OCI-M1 (cell line): ENCODE results near the gene ITGB7.
"Not testable (repeated sequence)": the region's sequence is repeated elsewhere in the genome, so short reads cannot be mapped to it uniquely, and the experiment has no call there.

Experiments used
- DNase-seq: peaks from one replicate; lab custom pipeline; 2025; lab: John Stamatoyannopoulos, UW

ITGB7 gene

DNA sequence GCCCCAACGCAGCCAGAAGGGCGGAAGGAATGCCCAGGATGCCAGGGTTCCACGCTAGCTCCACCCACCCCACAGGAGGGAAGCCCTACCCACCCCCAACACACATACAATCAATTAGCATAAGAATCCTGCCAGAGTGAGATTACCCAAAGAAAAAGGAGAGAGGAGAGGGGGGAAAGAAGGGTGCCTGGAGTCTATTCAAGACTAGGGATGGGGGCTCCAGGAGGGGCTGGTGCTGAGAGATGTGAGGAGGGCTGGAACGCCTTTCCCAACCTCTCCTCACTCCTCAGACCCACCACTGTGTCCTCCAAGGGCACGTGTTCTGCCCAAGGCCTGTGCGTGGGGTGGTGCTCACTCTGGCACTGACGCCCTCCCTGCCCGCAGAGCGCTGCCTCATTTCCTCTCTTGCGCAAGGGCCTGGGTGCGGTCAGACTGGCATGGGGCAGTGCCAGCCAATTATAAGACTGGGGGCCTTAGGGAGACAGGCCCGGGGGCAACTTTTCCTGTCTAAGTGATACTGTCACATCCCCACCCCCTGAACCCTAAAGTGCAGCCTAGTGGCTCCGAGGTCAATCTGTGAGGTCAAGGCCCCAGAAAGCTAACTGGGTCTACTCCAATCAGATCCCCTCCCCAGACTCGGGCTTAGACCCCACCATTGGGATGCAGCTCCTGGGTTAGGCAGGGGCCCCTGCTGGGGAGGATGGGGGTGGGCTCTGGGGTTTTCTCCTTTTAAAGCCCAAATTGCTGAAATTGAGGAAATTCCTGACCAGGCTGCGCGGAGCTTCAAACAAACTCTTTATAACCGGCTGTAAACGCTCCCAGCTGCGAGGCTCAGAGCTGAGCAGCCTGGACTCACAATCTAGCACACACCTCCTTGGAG, 10.2 kb upstream of the ITGB7 start:
- no peak for DNase-seq

DNA sequence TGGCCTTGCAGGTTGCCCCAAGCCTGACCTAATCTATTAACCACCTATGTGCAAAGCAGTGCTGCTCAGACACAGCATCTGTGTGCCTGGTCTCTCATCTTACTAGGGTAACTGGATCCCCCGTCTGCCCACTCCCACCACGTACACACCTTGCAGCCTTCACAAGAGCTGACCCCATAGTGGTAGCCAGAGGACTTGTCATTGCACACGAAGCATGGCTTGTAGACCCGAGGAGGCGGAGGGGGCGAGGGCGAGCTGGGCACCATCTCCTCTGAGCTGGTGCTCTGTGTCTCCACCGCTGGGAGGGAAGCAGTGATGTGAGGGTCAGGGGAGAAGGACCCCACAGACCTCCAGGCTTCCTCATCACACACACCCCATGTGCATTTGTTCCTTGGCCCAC, 8.4 kb upstream of the ITGB7 start:
- no peak for DNase-seq

DNA sequence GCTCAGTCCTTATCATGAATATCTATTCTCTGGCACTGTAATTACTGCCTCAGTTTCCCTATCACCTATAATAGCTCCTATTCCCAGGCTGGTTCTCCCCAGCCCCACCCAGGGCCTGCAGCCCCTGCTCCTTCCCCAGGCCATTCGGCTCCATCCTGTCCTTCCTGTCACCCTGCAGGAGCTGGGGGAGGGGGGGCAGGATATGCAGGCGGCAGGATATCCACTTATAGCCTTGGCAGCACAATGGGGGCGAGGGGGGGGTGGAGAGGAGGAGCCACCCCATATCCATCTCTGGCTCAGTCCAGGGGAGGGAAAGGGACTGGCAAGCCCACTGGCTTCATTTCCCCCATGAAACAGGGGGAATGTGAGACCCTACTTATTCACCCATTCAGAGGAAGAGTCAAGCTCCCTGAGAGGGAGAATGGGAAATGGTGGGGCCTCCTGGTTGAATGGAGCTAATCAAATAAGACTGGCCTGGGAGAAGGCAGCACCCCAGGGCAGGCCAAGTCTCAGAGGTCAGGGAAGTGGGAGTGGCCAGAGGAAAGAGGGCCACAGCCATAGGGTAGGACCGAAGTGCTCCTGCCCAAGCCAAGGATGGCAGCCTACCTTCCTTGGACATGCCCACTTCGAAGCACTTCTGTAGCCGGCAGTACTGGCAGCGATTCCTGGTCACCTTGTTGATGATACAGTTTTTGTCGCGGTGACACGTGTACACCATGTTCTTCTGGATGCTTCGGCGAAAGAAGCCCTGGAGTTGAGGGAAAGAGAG, 7.8 kb upstream of the ITGB7 start:
- no peak for DNase-seq

DNA sequence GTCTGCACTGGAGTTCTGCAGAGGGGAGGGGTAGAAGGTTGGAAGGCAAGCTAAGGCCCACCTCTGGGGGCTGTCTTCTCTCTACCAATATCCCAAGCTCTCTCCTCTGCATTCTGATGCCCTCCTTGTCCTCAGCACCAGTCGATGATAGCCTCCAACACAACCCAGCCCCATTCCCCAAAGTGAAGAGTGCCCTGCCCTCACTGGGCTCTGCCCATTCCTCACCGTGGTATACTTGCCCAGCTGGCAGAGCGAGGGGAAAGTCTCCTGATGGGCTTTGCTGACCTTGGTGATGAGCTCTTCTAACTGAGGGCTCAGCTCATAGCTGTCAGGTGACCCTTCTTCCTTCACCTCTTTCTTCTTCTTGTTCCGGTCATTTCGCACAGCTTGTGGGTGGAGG, 7.2 kb upstream of the ITGB7 start:
- DNase-seq, result no peak

DNA sequence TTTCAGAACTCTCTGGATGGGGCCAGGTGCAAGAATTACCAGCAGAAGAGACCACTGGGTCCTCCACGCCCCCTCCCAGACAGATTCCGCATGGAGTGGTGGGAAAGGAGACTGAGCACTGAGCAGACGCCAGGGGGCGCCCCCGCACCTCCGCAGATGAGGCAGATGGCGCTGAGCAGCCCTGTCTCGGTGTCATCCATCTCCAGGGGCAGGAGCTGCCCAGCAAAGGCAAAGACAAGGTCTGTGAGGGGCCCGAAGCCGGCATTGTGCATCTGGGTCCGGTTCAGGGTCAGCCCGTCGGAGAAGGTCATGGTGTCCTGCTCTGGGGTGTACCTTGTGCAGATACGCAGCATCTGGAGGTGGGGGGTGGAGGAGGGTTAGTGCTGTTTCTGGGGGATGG, 6.3 kb upstream of the ITGB7 start:
- peak; percentile 85 for DNase-seq

DNA sequence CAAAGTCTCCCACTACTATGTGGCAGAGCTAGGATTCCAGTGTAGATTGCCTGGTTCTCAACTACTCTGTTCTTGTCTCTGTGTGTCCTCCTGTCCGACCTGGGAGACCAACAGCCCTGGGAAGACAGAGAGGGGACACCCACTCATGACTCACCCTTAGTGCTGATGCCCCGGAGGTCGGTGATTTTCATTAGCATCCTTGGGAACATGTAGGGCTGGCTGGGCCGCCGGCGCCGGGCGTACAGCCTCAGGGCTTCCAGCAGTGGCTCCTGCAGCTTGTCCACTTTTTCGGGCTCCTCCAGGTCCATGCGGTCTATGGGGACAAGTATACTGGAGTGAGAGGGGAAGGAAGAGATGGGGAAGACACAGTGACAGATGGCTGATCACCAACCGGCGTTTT, 5.9 kb upstream of the ITGB7 start:
- no peak for DNase-seq

DNA sequence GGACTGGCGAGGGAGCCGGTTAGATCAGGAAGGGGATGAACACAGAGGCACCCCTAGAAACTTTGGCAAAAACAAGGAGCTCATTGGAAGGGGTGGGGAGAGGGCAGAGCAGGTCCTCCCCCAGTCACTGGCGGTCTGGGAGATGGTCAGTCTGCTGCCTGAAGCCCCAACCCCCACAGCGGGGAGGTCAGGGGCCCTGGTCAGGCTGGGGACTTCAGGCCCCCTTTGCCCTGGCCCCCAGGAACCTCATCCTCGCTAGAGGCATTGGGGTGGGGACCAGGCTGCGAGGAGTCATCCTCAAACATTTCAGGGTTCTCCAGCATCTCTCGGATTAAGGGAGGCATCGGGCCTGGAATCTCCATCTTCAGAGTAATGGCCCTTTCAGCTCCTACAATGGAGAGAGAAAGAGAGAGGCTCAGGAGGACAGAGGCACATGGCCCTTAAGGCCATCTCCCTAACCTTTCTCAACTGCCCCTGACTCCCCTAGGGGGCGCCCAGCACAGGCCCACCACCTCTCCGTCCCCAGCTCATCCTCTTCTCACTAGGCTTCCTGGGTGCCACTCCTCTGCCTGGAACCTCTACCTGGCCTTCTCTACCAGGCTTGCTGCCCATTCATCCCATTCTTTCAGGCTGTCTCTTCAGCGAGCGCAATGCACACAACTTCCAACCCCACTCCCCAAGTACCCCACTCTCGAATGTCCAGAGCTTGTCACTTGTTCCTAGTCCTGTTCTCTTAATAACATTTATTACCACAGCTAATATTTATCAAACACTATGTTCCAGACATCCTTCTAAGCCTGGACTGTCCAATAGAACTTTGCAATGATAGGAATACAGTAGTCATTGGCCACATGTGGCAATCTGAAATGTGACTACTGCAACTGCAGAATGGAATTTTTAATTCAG, 4.7 kb upstream of the ITGB7 start:
- DNase-seq, result peak; percentile 32

DNA sequence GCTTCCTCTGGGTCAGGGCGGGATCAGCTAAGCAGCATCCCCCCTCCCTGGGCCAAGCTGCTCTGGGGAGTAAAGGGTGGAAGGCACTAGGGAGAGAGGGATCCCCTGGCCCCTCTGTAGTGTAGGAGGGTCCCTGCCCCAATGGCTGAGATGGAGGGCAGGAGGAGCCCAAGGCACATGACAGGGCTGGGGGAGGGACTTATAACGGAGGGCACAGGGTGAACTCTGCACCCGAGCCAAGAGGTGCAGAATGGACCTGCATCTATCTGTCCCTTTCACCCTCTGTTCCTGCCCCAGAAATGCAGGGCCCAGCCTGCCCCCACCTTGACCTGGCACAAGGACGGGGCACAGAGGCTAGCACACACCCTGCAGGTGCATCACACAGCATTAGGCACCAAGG, 3.8 kb upstream of the ITGB7 start:
- no peak for DNase-seq

DNA sequence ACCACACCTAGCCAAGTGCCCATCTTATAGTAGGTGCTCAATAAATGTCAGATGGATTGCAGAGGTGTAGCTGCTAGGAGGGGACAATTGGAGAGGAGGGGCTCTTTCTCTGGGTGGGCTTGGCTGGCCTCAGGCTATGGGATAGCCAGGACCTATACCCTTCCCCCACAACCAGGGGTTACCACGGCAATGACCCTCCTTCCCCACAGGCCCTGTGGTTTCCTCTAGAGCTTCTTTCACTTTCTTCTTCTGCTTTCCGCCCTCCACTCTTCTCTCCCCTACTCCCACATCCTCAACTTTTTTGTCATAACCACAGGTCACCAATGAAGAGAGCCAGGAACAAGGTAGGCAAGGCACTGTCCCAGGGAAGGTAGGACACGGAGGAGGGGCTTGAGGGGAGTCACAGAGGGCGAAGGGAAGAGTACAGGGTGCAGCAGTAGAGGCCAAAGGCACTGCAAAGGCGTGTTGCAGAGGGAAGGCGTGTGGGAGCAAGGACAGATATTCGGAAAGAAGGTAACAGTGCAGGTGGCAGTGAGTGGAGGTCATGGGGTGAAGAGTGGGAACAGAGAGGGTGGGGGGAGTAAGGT, 1.9 kb upstream of the ITGB7 start:
- peak; percentile 93 for DNase-seq

DNA sequence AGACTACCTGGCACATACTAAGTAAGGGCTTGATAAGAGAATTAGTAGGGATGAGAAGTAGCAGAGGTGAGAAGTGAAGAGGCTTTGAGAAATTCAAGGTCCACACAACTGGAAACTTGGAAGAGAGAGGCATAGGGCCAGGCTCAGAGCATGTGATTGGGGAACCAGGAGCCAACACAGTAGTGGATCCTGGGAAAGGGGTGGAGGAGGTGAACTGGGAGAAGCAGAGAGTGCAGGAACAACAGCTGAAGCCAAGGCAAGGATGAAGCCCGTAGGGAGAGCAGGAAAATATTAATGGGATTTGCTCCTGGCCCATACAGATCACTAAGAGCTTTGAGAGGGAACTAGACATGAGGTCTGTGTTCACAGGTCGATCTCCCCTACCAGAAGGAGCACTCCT, 1.4 kb upstream of the ITGB7 start:
- no peak for DNase-seq

DNA sequence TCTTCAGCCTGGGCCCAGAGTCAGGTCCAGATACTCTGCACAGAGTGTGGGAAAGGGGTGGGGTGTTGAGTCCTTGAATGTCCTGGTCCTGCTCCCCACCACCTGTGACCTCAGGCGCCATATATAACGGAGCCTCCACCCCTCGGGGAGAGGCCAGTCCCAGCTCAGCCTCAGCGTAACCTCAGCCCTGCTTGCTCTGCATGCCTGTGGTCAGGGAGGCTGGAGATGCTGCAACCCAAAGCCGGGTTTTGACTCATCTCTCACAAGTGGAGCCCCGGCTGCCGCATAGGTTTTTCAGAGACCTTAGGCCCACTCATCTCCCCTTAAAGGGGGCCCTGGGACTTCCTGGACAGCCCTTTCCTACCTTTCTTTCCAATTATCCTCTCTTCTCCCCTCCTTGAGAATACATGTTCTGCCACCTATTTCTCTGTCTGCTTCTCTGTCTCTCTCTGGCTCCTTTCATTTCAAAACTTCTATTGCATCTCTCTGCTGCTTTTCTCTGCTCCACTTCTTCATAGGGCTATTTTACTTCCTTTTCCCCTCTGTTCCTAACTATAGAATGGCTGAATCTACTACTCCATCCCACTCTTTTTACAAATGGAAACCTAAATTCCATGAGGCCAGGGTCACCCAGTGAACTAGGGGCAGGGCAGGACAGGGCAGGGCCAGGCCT, 1.2 kb downstream of the ITGB7 start:
- no peak for DNase-seq

DNA sequence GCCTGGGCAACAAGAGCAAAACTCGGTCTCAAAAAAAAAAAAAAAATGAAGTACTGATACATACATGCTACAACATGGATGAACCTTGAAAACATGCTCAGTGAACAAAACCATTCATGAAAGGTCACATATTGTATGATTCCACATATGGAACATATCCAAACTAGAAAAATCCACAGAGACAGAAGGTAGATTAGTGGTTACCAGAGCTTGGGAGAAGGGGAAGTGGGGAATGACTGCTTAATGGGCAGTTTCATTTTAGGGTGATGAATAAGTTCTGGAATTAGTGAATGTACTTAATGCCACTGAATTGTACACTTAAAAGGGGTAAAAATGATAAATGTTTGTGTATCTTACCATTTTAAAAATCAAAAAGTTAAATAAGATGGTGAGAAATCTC, 2.7 kb downstream of the ITGB7 start:
- no peak for DNase-seq

DNA sequence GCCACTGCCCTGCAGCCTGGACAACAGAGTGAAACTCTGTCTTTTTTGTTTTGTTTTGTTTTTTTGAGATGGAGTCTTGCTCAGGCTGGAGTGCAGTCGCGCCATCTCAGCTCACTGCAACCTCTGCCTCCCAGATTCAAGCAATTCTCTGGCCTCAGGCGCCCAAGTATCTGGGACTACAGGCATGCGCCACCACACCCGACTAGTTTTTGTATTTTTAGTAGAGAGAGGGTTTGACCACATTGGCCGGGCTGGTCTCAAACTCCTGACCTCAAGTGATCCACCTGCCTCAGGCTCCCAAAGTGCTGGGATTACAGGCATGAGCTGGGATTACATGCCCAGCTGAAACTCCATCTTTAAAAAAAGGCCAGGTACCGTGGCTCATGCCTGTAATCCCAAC, 4.7 kb downstream of the ITGB7 start:
- not testable (repeated sequence) for DNase-seq

DNA sequence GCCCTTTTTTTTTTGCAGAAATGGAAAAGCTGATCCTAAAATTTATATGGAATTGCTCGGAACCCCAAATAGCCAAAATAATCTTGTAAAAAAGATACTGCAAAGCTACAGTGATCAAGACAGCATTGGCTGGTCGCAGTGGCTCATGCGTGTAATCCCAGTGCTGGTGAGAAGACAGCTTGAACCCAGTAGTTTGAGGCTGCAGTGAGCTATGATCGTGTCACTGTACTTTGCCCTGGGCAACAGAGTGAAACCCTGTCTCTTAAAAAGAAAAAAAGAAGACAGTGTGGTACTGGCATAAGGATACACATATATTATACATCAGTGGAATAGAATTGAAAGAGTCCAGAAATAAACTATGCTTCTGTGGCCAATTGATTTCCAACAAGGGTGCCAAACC, 5.4 kb downstream of the ITGB7 start:
- no peak for DNase-seq

DNA sequence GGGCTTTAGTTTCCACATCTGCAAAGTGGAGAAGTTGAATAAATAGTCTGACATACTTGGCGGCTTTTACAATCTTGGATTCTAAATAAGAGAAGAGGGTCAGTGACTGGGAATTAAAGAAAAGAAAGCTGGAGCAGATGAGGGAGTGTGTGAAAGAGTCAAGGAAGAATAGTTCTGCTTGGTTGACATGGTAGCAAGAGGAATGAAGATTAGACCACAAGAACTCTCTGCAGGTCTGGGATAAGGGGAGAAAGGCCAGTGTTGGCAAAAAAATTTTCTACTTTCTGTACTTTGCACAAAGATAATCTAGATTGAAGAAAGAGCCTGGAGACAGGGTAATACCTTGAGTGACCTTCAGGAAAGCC, 5.9 kb downstream of the ITGB7 start:
- DNase-seq, result peak; percentile 81

DNA sequence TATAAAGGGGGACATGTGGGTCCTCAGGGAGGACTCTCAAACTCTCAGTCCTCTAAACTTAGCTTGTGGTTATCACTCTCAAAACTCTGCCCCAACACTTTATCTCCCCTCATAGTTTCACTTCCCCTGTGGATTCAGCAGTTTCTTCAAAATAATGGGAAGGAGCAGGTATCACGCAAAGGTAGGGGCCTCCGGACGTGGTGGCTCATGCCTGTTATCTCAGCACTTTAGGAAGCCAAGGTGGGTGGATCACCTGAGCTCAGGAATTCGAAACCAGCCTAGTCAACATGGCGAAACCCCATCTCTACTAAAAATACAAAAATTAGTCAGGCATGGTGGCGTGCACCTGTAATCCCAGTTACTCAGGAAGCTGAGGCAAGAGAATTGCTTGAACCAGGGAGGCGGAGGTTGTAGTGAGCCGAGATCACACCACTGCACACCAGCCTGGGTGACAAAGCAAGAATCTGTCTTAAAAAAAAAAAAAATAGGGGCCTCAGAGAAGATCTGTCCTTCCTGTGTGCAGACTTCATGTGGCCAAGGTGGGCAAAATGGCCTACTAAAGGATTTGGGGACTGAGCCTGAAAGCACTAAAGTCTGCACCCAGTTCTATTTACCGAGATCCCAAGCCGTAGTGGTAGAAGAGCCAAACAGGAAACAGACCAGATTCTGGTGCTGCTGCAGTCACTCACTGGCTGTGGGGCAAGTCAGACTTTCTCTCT, 6.4 kb downstream of the ITGB7 start:
- DNase-seq, result peak; percentile 81

DNA sequence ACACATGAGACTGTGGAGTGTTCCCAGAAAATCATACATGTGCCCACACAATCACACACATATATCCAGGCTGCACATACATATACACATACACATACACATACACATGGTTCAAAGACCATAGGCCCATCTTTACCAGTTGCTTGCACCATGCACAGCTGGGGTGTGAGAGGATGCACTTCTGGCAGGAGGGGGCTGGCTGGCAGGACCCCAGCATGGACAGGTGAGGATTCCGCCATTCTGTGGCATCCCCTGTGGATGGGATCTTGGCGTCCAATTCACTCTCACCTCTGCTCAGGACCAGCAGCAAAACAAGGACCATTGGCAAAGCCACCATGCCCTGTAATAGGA, 7.0 kb downstream of the ITGB7 start:
- DNase-seq, result no peak

DNA sequence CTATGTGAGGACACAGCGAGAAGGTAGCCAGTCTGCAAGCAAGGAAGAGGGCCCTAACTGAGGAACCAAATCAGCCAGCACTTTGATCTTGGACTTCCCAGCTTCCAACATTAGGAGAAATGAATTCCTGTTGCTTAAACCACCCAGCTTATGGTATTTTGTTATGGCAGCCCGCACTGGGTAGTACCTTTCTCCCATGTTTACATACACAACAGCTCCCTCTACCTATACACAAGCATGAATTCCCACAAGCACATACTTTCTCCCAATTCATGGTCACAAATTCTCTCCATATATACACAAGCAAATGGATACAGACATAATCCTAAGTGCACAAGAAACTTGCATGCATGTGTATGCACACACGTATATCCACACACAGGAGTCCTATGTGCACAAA, 7.4 kb downstream of the ITGB7 start:
- no peak for DNase-seq

DNA sequence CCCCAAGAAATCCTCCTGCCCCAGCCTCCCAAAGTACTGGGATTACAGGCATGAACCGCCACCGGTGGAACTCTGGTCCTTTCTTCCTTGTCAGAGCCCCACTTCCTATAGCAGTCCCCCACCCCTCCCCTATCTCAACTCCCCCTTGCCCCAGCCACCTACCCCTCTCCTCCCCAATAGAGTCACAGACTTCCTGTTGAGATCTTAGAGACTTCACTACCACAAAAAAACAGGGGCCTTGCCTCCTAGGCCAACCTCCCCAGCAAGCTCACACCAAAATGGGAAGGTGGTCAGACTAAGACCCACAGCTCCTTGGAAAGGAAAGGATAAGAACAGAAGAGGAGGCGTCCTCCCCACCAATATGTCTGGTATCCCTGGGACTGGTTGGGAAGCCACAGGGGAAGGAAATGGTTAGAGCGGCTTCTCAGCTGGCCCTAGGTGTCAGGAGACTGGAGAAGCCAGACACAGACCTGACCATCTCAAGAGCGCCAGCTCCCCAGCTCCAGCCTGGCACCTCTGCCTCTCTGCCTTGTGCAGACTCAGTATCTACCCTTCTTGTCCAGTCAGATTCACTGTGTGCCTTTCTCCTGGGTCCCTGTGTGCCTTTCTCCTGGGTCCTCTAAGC, 8.5 kb downstream of the ITGB7 start:
- DNase-seq, result no peak

DNA sequence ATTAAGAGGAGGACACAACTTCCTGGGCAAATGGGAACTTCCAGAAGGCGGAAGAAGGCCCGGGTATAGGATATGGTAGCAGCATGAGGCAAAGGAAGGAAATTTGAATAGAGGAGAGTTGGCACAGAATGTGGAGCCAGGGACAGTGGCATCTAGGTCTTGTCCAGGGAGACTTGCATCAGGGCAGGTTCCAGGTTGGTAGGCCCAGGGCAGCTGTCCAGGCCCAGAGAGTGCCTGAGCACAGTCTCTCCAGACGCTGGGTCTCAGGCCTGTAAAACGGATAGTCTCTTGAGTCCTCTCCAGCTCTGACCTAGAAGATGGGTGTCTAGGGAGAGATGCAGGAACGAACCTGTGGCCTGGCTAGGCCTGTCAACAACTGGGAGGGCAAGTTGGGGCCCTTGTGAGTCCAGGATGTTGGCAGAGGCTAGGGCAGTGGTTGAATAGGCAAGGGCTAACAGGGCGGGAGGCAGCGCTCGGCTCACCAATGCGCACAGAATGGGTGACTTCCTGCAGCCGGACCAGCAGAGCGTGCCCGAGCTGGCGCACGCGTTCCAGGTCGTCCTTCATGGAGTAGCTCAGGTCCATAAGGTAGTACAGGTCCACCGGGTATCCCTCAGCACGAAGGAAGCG, 9.9 kb downstream of the ITGB7 start:
- DNase-seq, result no peak
